ENCODE data around the gene PRKACB. TPM values are rescaled to one million over a fixed set of nuclear protein-coding genes. Genes with fewer than 3 reads are reported as not detected.

PRKACB gene
- total and polyA plus RNA-seq, 2 experiments from 2014 or later: 14.6 to 28.0 TPM

DNA sequence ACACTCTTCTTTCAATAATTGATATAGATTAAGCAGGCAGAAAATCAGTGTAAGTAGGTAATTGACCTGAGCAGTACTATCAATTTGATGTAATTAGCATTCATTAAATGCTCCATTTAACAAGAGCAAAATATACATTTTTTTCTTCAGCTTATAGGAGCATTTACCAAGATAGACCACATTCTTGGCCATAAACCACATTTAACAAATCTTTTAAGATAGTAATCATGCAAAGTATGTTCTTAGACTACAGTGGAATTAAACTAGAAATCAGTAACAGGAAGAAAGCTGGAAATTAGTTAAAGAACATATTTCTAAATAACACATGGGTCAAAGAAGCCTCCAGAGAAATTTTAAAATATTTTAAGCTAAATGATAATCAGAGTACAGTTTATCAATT lies 8.7 kb upstream of the PRKACB start:
- Mint-ChIP-seq H3K9me3 (0 out of 3 replicates have a peak, but pooled peaks cover 4% of the 10 kb centered on the region), H3K36me3 (ENCODE audit: low read depth) (peaks cover 7% of the 10 kb centered on the region; the same call in 2 of the 3 replicates), H3K4me1 (no peaks in the 10 kb centered on the region), H3K27ac (no peak overlapping the region), H3K4me3 (no peak overlapping the region), H3K27me3 (ENCODE audit: insufficient read depth, low read depth, poor library complexity) (peaks cover 3% of the 10 kb centered on the region)
- DNase-seq (ENCODE audit: low spot score): no peak
- no peaks in the 10 kb centered on the region for H3K4me1 ChIP-seq (ENCODE audit: insufficient read depth)
- no peaks in the 10 kb centered on the region for H3K27me3 ChIP-seq (ENCODE audit: insufficient read depth)
- H3F3A ChIP-seq (replicated peaks; ENCODE audit: low read depth): no peaks in the 10 kb centered on the region
- H3K27ac ChIP-seq (ENCODE audit: low read depth): no peak overlapping the region
- no peaks in the 10 kb centered on the region for H3K9me2 ChIP-seq (ENCODE audit: insufficient read depth)
- H3K79me2 ChIP-seq (replicated peaks; ENCODE audit: insufficient read depth): no peaks in the 10 kb centered on the region
- no peak overlapping the region for H2AFZ ChIP-seq
- H3K4me2 ChIP-seq: no peak overlapping the region
- H3K4me3 ChIP-seq: no peak overlapping the region
- ATAC-seq: no peak
- H3K36me3 ChIP-seq (ENCODE audit: insufficient read depth): no peaks in the 10 kb centered on the region
- H4K20me1 ChIP-seq (replicated peaks; ENCODE audit: insufficient read depth): no peaks in the 10 kb centered on the region
- TF ChIP-seq, protein P1, sequence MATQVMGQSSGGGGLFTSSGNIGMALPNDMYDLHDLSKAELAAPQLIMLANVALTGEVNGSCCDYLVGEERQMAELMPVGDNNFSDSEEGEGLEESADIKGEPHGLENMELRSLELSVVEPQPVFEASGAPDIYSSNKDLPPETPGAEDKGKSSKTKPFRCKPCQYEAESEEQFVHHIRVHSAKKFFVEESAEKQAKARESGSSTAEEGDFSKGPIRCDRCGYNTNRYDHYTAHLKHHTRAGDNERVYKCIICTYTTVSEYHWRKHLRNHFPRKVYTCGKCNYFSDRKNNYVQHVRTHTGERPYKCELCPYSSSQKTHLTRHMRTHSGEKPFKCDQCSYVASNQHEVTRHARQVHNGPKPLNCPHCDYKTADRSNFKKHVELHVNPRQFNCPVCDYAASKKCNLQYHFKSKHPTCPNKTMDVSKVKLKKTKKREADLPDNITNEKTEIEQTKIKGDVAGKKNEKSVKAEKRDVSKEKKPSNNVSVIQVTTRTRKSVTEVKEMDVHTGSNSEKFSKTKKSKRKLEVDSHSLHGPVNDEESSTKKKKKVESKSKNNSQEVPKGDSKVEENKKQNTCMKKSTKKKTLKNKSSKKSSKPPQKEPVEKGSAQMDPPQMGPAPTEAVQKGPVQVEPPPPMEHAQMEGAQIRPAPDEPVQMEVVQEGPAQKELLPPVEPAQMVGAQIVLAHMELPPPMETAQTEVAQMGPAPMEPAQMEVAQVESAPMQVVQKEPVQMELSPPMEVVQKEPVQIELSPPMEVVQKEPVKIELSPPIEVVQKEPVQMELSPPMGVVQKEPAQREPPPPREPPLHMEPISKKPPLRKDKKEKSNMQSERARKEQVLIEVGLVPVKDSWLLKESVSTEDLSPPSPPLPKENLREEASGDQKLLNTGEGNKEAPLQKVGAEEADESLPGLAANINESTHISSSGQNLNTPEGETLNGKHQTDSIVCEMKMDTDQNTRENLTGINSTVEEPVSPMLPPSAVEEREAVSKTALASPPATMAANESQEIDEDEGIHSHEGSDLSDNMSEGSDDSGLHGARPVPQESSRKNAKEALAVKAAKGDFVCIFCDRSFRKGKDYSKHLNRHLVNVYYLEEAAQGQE (IDR thresholded peaks at IDR 0.05; ENCODE audit: unreplicated experiment): no peak
- TF ChIP-seq EZH2phosphoT487 (IDR thresholded peaks at IDR 0.05; ENCODE audit: unreplicated experiment) (no peak), ZNF114 (CRISPR knock-in tag; IDR thresholded peaks at IDR 0.05) (no peak), NANOG (IDR thresholded peaks at IDR 0.05; ENCODE audit: borderline replicate concordance) (no peak), EZH2 (IDR thresholded peaks at IDR 0.05; ENCODE audit: low read depth, unreplicated experiment) (no peak), ZNF331 (CRISPR knock-in tag; IDR thresholded peaks at IDR 0.05; ENCODE audit: low read depth) (no peak), CREB1 (CRISPR knock-in tag; IDR thresholded peaks at IDR 0.05; ENCODE audit: low read depth) (no peak), POLR2AphosphoS5 (IDR thresholded peaks at IDR 0.05; ENCODE audit: low read depth) (no peak), STAT1 (IDR thresholded peaks at IDR 0.05; ENCODE audit: unreplicated experiment) (no peak), JUNB (IDR thresholded peaks at IDR 0.05; ENCODE audit: unreplicated experiment) (no peak)
- TF ChIP-seq, protein P2, sequence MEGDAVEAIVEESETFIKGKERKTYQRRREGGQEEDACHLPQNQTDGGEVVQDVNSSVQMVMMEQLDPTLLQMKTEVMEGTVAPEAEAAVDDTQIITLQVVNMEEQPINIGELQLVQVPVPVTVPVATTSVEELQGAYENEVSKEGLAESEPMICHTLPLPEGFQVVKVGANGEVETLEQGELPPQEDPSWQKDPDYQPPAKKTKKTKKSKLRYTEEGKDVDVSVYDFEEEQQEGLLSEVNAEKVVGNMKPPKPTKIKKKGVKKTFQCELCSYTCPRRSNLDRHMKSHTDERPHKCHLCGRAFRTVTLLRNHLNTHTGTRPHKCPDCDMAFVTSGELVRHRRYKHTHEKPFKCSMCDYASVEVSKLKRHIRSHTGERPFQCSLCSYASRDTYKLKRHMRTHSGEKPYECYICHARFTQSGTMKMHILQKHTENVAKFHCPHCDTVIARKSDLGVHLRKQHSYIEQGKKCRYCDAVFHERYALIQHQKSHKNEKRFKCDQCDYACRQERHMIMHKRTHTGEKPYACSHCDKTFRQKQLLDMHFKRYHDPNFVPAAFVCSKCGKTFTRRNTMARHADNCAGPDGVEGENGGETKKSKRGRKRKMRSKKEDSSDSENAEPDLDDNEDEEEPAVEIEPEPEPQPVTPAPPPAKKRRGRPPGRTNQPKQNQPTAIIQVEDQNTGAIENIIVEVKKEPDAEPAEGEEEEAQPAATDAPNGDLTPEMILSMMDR (conservative IDR thresholded peaks at IDR 0.05; ENCODE audit: low read depth in 2 of 2): no peak
- TF ChIP-seq, protein P3, sequence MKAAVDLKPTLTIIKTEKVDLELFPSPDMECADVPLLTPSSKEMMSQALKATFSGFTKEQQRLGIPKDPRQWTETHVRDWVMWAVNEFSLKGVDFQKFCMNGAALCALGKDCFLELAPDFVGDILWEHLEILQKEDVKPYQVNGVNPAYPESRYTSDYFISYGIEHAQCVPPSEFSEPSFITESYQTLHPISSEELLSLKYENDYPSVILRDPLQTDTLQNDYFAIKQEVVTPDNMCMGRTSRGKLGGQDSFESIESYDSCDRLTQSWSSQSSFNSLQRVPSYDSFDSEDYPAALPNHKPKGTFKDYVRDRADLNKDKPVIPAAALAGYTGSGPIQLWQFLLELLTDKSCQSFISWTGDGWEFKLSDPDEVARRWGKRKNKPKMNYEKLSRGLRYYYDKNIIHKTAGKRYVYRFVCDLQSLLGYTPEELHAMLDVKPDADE (IDR thresholded peaks at IDR 0.05): no peak
- TF ChIP-seq, protein P4, sequence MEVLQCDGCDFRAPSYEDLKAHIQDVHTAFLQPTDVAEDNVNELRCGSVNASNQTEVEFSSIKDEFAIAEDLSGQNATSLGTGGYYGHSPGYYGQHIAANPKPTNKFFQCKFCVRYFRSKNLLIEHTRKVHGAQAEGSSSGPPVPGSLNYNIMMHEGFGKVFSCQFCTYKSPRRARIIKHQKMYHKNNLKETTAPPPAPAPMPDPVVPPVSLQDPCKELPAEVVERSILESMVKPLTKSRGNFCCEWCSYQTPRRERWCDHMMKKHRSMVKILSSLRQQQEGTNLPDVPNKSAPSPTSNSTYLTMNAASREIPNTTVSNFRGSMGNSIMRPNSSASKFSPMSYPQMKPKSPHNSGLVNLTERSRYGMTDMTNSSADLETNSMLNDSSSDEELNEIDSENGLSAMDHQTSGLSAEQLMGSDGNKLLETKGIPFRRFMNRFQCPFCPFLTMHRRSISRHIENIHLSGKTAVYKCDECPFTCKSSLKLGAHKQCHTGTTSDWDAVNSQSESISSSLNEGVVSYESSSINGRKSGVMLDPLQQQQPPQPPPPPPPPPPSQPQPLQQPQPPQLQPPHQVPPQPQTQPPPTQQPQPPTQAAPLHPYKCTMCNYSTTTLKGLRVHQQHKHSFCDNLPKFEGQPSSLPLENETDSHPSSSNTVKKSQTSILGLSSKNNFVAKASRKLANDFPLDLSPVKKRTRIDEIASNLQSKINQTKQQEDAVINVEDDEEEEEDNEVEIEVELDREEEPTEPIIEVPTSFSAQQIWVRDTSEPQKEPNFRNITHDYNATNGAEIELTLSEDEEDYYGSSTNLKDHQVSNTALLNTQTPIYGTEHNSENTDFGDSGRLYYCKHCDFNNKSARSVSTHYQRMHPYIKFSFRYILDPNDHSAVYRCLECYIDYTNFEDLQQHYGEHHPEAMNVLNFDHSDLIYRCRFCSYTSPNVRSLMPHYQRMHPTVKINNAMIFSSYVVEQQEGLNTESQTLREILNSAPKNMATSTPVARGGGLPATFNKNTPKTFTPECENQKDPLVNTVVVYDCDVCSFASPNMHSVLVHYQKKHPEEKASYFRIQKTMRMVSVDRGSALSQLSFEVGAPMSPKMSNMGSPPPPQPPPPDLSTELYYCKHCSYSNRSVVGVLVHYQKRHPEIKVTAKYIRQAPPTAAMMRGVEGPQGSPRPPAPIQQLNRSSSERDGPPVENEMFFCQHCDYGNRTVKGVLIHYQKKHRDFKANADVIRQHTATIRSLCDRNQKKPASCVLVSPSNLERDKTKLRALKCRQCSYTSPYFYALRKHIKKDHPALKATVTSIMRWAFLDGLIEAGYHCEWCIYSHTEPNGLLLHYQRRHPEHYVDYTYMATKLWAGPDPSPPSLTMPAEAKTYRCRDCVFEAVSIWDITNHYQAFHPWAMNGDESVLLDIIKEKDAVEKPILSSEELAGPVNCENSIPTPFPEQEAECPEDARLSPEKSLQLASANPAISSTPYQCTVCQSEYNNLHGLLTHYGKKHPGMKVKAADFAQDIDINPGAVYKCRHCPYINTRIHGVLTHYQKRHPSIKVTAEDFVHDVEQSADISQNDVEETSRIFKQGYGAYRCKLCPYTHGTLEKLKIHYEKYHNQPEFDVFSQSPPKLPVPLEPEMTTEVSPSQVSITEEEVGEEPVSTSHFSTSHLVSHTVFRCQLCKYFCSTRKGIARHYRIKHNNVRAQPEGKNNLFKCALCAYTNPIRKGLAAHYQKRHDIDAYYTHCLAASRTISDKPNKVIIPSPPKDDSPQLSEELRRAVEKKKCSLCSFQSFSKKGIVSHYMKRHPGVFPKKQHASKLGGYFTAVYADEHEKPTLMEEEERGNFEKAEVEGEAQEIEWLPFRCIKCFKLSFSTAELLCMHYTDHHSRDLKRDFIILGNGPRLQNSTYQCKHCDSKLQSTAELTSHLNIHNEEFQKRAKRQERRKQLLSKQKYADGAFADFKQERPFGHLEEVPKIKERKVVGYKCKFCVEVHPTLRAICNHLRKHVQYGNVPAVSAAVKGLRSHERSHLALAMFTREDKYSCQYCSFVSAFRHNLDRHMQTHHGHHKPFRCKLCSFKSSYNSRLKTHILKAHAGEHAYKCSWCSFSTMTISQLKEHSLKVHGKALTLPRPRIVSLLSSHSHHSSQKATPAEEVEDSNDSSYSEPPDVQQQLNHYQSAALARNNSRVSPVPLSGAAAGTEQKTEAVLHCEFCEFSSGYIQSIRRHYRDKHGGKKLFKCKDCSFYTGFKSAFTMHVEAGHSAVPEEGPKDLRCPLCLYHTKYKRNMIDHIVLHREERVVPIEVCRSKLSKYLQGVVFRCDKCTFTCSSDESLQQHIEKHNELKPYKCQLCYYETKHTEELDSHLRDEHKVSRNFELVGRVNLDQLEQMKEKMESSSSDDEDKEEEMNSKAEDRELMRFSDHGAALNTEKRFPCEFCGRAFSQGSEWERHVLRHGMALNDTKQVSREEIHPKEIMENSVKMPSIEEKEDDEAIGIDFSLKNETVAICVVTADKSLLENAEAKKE (CRISPR knock-in tag; IDR thresholded peaks at IDR 0.05): no peak

Measured in GM23338 (cell line).